ENCODE results near the gene NOX3.
"Not testable (repeated sequence)": the region's sequence is repeated elsewhere in the genome, so short reads cannot be mapped to it uniquely, and the experiment has no call there.

NOX3 gene

DNA sequence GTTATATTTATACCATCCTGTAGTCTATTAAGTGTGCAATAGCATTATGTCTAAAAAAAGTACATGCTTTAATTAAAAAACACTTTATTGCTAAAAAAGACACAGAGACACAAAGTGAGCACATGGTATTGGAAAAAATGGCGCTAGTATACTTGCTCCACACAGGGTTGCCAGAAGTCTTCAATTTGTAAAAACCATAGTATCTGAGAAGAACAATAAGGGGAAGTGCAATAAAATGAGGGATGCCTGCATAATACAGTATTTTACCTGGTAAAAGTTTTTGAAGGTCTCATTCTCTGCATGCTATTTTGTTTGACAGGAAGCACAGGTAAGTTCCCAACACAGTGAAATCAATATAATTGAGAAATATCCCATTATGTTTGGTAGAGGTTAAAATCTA is 1.6 kb downstream of the NOX3 start:
- TF ChIP-seq, protein P1, sequence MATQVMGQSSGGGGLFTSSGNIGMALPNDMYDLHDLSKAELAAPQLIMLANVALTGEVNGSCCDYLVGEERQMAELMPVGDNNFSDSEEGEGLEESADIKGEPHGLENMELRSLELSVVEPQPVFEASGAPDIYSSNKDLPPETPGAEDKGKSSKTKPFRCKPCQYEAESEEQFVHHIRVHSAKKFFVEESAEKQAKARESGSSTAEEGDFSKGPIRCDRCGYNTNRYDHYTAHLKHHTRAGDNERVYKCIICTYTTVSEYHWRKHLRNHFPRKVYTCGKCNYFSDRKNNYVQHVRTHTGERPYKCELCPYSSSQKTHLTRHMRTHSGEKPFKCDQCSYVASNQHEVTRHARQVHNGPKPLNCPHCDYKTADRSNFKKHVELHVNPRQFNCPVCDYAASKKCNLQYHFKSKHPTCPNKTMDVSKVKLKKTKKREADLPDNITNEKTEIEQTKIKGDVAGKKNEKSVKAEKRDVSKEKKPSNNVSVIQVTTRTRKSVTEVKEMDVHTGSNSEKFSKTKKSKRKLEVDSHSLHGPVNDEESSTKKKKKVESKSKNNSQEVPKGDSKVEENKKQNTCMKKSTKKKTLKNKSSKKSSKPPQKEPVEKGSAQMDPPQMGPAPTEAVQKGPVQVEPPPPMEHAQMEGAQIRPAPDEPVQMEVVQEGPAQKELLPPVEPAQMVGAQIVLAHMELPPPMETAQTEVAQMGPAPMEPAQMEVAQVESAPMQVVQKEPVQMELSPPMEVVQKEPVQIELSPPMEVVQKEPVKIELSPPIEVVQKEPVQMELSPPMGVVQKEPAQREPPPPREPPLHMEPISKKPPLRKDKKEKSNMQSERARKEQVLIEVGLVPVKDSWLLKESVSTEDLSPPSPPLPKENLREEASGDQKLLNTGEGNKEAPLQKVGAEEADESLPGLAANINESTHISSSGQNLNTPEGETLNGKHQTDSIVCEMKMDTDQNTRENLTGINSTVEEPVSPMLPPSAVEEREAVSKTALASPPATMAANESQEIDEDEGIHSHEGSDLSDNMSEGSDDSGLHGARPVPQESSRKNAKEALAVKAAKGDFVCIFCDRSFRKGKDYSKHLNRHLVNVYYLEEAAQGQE (IDR thresholded peaks at IDR 0.05; ENCODE audit: insufficient replicate concordance, low read depth), result no peak
- TF ChIP-seq SPI1 (IDR thresholded peaks at IDR 0.05; ENCODE audit: borderline replicate concordance, low read depth) (peak; percentile 61; the same call in 1 of the 2 replicates), POLR2AphosphoS5 (IDR thresholded peaks at IDR 0.05; ENCODE audit: low read depth) (no peak)
- H3K27me3 ChIP-seq (ENCODE audit: insufficient read depth, poor library complexity, severe bottlenecking), result no peaks in the 10 kb centered on the region
- H3K4me3 ChIP-seq (replicated peaks; ENCODE audit: insufficient read depth, low read length), result no peak overlapping the region
- DNase-seq (ENCODE audit: low read depth in 1 of 2, low spot score in 1 of 2), result no peak
- no peak overlapping the region for H3K27ac ChIP-seq (replicated peaks)

DNA sequence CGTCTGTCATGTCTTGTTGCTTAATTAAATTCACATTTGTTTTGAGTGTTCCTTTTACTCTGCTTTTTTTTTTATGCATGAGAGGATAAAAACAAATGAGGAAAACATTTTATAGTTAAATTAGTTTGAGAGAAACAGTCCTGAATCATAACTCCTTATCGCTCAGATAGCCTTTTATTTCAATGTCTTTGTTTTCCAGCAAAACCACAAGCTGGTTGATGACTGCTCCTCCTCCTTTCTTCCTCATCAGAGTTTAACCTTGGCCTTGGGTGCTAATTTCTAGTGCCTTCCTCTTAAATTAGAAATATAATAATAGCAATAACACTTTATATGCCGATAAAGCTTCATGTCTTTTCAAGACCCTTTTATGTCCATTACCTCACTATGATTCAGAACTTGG is 3.1 kb downstream of the NOX3 start:
- H3K4me3 ChIP-seq (replicated peaks; ENCODE audit: insufficient read depth, low read length), result no peak overlapping the region
- no peaks in the 10 kb centered on the region for H3K27me3 ChIP-seq (ENCODE audit: insufficient read depth, poor library complexity, severe bottlenecking)
- no peak overlapping the region for H3K27ac ChIP-seq (replicated peaks)
- no peak for DNase-seq (ENCODE audit: low read depth in 1 of 2, low spot score in 1 of 2)
- TF ChIP-seq, protein P2, sequence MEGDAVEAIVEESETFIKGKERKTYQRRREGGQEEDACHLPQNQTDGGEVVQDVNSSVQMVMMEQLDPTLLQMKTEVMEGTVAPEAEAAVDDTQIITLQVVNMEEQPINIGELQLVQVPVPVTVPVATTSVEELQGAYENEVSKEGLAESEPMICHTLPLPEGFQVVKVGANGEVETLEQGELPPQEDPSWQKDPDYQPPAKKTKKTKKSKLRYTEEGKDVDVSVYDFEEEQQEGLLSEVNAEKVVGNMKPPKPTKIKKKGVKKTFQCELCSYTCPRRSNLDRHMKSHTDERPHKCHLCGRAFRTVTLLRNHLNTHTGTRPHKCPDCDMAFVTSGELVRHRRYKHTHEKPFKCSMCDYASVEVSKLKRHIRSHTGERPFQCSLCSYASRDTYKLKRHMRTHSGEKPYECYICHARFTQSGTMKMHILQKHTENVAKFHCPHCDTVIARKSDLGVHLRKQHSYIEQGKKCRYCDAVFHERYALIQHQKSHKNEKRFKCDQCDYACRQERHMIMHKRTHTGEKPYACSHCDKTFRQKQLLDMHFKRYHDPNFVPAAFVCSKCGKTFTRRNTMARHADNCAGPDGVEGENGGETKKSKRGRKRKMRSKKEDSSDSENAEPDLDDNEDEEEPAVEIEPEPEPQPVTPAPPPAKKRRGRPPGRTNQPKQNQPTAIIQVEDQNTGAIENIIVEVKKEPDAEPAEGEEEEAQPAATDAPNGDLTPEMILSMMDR (IDR thresholded peaks at IDR 0.05; ENCODE audit: insufficient read depth, low read length), result no peak
- no peak for TF ChIP-seq POLR2AphosphoS5 (IDR thresholded peaks at IDR 0.05; ENCODE audit: low read depth)
- no peak for TF ChIP-seq SPI1 (IDR thresholded peaks at IDR 0.05; ENCODE audit: borderline replicate concordance, low read depth)
- TF ChIP-seq, protein P1 (IDR thresholded peaks at IDR 0.05; ENCODE audit: insufficient replicate concordance, low read depth), result no peak
- no peak for TF ChIP-seq GABPA (IDR thresholded peaks at IDR 0.05; ENCODE audit: low read depth)

DNA sequence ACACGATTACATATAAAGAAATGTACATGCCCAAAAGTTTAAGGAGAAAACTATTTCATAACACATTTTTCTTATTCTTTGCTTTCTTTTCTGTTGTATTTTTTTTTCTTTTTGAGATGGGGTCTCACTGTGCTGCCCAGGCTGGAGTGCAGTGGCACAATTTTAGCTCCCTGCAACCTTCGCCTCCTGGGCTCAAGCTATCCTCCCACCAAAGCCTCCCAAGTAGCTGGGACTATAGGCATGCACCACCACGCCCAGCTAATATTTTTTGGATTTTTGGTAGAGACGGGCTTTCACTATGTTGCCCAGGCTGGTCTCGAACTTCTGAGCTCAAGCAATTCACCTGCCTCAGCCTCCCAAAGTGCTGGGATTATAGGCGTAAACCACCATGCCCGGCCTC is 4.1 kb downstream of the NOX3 start:
- not testable (repeated sequence) for H3K27ac ChIP-seq (replicated peaks); H3K27me3 ChIP-seq (ENCODE audit: insufficient read depth, poor library complexity, severe bottlenecking); DNase-seq (ENCODE audit: low read depth in 1 of 2, low spot score in 1 of 2); H3K4me3 ChIP-seq (replicated peaks; ENCODE audit: insufficient read depth, low read length)

DNA sequence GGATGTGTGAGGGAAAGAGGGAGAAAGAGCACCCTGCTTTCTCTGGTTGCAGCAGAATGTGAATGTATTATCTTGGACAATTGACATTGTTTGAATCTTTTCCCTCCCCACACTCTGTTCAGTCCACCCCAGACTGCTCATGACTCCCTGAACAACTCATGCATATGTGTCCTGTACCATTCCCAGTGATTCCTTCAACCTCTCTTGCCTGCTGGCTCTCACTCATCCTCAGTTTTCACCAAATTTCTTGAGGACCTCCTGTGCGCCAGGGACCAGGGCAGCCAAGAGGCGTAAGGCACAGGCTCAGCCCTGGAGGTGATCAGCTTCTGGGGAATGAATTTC is 5.4 kb downstream of the NOX3 start:
- Histone ChIP-seq H3K27ac (replicated peaks) (no peak overlapping the region), H3K4me3 (replicated peaks; ENCODE audit: insufficient read depth, low read length) (no peak overlapping the region), H3K27me3 (ENCODE audit: insufficient read depth, poor library complexity, severe bottlenecking) (no peaks in the 10 kb centered on the region)
- no peak for DNase-seq (ENCODE audit: low read depth in 1 of 2, low spot score in 1 of 2)
- TF ChIP-seq GABPA (IDR thresholded peaks at IDR 0.05; ENCODE audit: low read depth) (no peak), POLR2AphosphoS5 (IDR thresholded peaks at IDR 0.05; ENCODE audit: low read depth) (no peak), SPI1 (IDR thresholded peaks at IDR 0.05; ENCODE audit: borderline replicate concordance, low read depth) (no peak)
- TF ChIP-seq, protein P1 (IDR thresholded peaks at IDR 0.05; ENCODE audit: insufficient replicate concordance, low read depth), result no peak
- TF ChIP-seq, protein P2 (IDR thresholded peaks at IDR 0.05; ENCODE audit: insufficient read depth, low read length), result no peak
